SKM-1 (cell line): Measurements from ENCODE around the gene UNG.
A peak's percentile ranks its signal among the peaks of the same experiment; 100 is the strongest.
"Not testable (repeated sequence)": the region's sequence is repeated elsewhere in the genome, so short reads cannot be mapped to it uniquely, and the experiment has no call there.

Experiments used
- DNase-seq: peaks from one replicate; lab custom pipeline; 2025; ENCODE audit not compliant: unreplicated experiment; lab: John Stamatoyannopoulos, UW

UNG gene

GRCh38 chr12:109097435-109098182 lies at the start of gene UNG:
Gene UNG (plus strand): TSS chr12:109097597. CDS start chr12:109097680, 83 bp downstream.
- peak; percentile 44 for DNase-seq

DNA sequence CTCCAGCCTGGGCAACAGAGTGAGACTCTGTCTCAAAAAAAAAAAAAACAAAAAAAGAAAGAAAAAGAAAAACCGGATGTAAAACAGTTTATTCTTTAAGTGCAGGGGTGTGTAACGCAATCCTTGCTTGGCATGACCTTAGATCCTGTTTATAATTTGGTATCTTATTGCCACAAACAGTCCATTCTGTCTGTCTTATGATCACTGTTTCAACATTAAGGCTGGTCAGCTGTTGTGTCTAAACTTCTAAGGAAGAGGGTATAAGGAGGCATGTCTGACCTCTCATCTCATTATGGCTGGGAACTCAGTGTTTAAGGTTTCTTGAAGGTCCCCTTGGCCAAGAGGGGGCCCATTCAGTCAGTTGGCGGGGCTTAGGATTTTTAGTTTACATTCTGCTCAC lies 48.7 kb upstream of the UNG start:
- not testable (repeated sequence) for DNase-seq

GRCh38 chr12:109049794-109050193 lies 47.6 kb upstream of the UNG start:
- not testable (repeated sequence) for DNase-seq

DNA sequence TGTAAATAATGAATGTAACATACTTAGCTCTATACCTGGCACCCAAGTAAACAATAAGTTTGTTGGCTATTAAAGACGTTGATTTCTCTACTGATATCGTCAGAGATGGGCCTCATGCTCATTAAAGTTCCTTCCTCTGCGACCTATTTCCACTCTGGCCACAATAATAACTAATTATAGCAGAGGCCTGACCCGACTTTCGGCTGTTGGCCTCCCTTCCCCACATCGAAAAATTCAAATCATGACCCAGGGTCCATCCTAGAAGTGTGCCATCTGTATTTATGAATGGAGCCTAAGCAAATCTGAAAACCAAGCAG lies 45.3 kb upstream of the UNG start:
- DNase-seq, result no peak

- peak; percentile 48 for DNase-seq
These were observed 44.7 kb upstream of the UNG start, which contains the start of gene USP30 for GRCh38 chr12:109052414-109053323. Gene USP30 (plus strand): TSS chr12:109052576. CDS start chr12:109052679, 103 bp downstream.

- DNase-seq, result no peak
These were observed 43.8 kb upstream of the UNG start for GRCh38 chr12:109053382-109054123.

GRCh38 chr12:109054124-109054513 lies 43.3 kb upstream of the UNG start:
- DNase-seq, result not testable (repeated sequence)

DNA sequence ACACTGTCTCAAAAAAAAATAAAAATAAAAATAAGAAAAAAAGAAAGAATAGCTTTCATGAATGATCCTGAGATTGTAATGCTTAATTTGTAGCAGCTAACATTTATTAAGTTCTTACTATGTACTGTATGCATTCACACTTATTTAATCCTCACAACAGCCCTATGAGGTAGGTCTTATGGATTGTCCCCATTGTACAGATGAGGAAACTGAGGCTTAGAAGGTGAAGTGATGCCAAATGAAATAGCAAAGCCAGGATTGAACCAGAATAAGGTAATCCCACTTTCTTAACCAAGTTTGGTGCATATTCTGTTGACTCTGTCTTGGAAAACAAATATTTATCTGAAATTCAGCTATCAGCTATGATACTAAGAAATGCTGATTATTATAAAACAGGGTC lies 42.9 kb upstream of the UNG start:
- no peak for DNase-seq

GRCh38 chr12:109056891-109057290 lies 40.5 kb upstream of the UNG start:
- DNase-seq, result no peak

- DNase-seq, result no peak
These were observed 40.0 kb upstream of the UNG start for GRCh38 chr12:109057376-109057775.

GRCh38 chr12:109058773-109059172 lies 38.6 kb upstream of the UNG start:
- no peak for DNase-seq

DNA sequence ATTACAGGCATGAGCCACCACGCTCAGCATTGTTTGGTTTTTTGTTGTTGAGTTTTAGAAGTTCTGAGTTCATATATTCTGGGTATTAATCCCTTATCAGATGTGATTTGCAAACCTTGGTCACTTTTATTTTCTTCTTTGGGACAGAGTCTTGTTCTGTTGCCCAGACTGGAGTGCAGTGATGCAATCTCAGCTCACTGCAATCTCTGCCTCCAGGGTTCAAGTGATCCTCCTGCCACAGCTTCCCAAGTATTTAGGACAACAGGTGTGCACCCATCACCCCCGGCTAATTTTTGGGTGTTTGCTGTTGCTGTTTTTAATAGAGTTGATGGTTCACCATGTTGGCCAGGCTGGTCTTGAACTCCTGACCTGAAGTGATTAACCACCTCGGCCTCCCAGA lies 33.3 kb upstream of the UNG start:
- no peak for DNase-seq

DNA sequence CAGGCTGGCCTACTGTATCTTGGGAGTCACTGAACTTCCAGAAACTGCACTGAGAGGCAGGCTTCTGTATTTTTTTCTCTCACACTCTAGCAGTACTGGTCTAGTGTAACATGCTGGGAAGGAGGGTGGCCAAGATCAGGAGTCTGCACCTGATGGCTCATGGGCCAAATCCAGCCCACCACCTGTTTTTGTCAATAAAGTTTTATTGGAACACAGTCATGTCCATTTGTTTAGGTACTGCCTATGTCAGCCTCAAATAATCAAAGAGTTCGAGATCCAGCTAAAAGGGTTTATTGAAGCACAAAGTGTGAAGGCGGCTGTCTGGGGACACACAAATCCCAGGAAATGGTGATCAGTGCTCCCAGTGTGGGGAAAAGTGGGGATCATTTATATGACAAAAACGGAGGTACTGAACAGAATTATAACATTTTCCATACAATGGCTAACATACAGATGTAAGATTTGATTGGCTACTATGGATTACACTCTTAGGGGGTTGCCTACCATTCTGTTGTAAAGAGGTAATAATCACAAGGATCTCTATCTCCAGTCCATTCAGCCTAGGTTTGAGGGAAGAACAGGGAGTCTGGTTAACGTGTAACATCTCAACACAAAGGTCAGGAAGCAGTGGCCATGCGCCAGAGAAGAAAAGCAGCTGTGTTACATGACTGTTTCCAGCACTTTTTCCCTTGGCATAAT lies 32.1 kb upstream of the UNG start:
- DNase-seq, result no peak

DNA sequence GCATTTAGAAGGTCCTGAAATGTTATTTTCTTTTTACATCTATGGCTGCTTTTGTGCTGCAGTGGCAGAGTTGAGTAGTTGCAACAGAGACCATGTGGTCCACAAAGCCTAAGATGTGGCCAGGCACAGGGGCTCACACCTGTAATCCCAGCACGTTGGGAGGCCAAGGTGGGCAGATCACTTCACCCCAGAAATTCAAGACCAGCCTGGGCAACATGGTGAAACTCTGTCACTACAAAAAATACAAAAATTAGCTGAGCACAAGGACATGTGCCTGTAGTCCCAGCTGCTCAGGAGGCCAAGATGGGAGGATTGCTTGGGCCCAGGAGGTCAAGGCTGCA lies 31.6 kb upstream of the UNG start:
- no peak for DNase-seq

- no peak for DNase-seq
These were observed 27.8 kb upstream of the UNG start for GRCh38 chr12:109069307-109070271.

GRCh38 chr12:109074866-109075265 lies 22.5 kb upstream of the UNG start:
- DNase-seq, result no peak

GRCh38 chr12:109082751-109083150 lies 14.6 kb upstream of the UNG start:
- no peak for DNase-seq

- DNase-seq, result no peak
These were observed 13.0 kb upstream of the UNG start for GRCh38 chr12:109084425-109084824.

DNA sequence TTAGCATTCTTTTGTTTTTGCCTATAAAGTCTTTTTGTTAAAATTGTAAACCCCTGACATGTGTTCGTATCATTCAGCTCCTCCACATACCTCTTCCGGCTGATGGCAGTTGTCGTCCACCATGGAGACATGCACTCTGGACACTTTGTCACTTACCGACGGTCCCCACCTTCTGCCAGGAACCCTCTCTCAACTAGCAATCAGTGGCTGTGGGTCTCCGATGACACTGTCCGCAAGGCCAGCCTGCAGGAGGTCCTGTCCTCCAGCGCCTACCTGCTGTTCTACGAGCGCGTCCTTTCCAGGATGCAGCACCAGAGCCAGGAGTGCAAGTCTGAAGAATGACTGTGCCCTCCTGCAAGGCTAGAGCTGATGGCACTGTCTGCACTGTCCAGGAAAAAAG lies 11.8 kb upstream of the UNG start:
- no peak for DNase-seq

GRCh38 chr12:109087250-109087649 lies 10.1 kb upstream of the UNG start:
- DNase-seq, result no peak
